ENCODE measurements around the gene TMEM205.
A peak's percentile ranks its signal among the peaks of the same experiment; 100 is the strongest.

TMEM205 gene

DNA sequence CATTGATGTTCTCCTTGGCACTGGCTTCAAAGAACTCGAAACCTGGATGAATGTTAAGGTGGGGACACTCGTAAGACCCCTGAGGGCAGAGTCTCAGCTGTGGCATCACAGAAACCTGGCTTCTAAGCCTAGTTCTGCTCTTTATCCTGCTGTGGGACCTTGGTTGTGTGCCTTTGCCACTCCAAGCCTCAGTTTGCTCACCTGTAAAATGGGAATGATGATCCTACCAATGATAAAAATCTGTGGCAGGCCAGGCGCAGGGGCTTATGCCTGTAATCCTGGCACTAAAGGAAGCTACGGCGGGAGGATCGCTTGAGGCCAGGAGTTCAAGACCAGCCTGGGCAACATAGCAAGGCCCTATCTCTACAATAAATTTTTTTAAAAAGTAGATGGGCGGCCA, 20.5 kb downstream of the TMEM205 start:
- ChIA-PET POLR2A (interaction anchor here (1.3 kb wide), 1 partner anchor 14 kb away, joined by 4 read pairs; the partner anchor contains the start of gene RAB3D), CTCF (no interaction called here)
- no peak for TF ChIP-seq ELF4 (IDR thresholded peaks at IDR 0.05)
- no peak for TF ChIP-seq FOXM1 (IDR thresholded peaks at IDR 0.05; ENCODE audit: borderline replicate concordance)
- no peak for TF ChIP-seq ZNF384 (IDR thresholded peaks at IDR 0.05)
- DNase-seq (ENCODE audit: extremely low spot score), result no peak

DNA sequence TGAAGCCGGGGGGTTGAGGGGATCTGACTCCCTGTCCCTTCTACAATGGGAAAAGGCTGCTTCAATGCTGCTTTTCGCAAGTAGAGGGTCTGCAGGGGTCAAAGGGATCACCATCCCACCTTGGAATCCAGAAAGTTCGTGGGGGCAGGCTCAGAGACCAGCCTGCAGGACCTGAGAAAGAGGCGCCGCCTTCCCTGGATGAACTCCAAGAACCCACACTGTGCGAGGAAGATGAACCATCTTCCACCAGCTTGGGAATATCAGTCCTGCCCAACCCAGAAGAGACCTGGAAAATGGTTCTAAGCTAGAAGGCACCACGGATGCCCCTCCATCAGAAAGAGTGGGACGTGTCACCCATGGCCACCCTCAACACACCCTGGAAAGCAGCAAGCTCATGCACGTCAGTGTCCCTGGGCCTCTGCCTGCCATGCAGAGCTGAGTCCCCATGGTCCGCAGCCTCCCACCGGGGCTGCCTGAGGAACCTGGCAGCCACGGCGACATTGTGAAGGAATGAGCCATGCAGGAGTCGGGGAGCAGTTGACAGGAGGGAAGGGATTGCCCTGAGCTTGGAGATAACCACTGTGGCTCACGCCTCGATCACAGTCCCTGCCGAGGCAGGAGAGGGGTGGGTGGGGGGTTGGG, 21.2 kb downstream of the TMEM205 start:
- TF ChIP-seq LEF1 (IDR thresholded peaks at IDR 0.05; ENCODE audit: borderline replicate concordance) (no peak), BHLHE40 (IDR thresholded peaks at IDR 0.05; ENCODE audit: borderline replicate concordance) (no peak)
- TF ChIP-seq, protein P1, sequence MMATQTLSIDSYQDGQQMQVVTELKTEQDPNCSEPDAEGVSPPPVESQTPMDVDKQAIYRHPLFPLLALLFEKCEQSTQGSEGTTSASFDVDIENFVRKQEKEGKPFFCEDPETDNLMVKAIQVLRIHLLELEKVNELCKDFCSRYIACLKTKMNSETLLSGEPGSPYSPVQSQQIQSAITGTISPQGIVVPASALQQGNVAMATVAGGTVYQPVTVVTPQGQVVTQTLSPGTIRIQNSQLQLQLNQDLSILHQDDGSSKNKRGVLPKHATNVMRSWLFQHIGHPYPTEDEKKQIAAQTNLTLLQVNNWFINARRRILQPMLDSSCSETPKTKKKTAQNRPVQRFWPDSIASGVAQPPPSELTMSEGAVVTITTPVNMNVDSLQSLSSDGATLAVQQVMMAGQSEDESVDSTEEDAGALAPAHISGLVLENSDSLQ (IDR thresholded peaks at IDR 0.05), result no peak
- CTCF ChIA-PET, result interaction anchor here (0.6 kb wide), 1 partner anchor 48 kb away, joined by 4 read pairs; no protein-coding TSS in a partner anchor
- POLR2A ChIA-PET, result interaction anchor here (1.1 to 1.3 kb wide), 2 partner anchors 14 to 22 kb away, joined by 4 read pairs; partner anchors contain the start of genes CCDC159, RAB3D and TMEM205

DNA sequence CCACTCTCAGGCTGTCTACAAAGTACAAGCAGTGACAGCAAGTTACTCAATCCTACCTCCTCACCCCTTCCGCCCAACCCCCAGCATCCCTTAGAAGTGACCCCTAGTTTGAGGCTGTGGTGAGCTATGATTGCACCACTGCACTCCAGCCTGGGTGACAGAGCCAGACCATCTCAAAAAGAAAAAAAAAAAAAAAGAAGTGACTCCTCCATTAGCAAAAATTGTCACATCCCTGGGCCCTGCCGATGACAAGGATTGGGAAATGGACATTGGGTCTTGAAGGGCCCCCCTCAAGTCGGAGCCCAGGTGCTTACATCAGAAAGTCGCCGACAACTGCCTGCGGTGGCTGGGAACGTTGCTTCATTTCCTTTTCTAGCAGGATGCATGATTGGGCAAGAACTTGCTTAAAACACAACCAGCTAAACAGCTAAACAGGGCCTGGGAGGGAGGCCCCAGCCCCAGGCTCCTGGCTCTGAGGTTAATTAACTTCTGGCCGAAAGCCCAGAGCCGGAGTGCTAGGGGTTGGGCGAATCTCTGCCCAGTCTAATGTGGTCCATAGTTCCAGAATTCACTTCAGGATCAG, 21.9 kb downstream of the TMEM205 start:
- POLR2A ChIA-PET, result interaction anchor here (1.1 to 2.8 kb wide), 3 partner anchors 15 to 51 kb away, joined by 4 to 13 read pairs (median 4); partner anchors contain the start of genes CCDC159, RAB3D, SWSAP1 and TMEM205
- CTCF ChIA-PET, result interaction anchor here (0.6 kb wide), 1 partner anchor 49 kb away, joined by 4 read pairs; no protein-coding TSS in a partner anchor
- DNase-seq (ENCODE audit: extremely low spot score), result peak; percentile 58
- no peak for TF ChIP-seq LEF1 (IDR thresholded peaks at IDR 0.05; ENCODE audit: borderline replicate concordance)
- TF ChIP-seq ARNT (IDR thresholded peaks at IDR 0.05), result no peak
- no peak for TF ChIP-seq BHLHE40 (IDR thresholded peaks at IDR 0.05; ENCODE audit: borderline replicate concordance)
- TF ChIP-seq HDGF (IDR thresholded peaks at IDR 0.05; ENCODE audit: borderline replicate concordance), result no peak
- no peak for TF ChIP-seq NFRKB (IDR thresholded peaks at IDR 0.05)
- TF ChIP-seq SUZ12 (IDR thresholded peaks at IDR 0.05), result no peak
- TF ChIP-seq CTBP1 (IDR thresholded peaks at IDR 0.05; ENCODE audit: borderline replicate concordance), result no peak
- TF ChIP-seq, protein P1 (IDR thresholded peaks at IDR 0.05), result no peak
- TF ChIP-seq FOXA1 (IDR thresholded peaks at IDR 0.05), result no peak
- TF ChIP-seq FOXM1 (IDR thresholded peaks at IDR 0.05; ENCODE audit: borderline replicate concordance), result no peak
- no peak; the same call in 1 of the 2 replicates for TF ChIP-seq ZNF384 (IDR thresholded peaks at IDR 0.05)
- no peak for TF ChIP-seq SP1 (IDR thresholded peaks at IDR 0.05)
- TF ChIP-seq ELF4 (IDR thresholded peaks at IDR 0.05), result no peak
- no peak for TF ChIP-seq TARDBP (IDR thresholded peaks at IDR 0.05)
- TF ChIP-seq FOXK2 (IDR thresholded peaks at IDR 0.05), result no peak

More for the DNA sequence above, 21.2 kb downstream of the TMEM205 start:
- DNase-seq (ENCODE audit: extremely low spot score), result no peak

DNA sequence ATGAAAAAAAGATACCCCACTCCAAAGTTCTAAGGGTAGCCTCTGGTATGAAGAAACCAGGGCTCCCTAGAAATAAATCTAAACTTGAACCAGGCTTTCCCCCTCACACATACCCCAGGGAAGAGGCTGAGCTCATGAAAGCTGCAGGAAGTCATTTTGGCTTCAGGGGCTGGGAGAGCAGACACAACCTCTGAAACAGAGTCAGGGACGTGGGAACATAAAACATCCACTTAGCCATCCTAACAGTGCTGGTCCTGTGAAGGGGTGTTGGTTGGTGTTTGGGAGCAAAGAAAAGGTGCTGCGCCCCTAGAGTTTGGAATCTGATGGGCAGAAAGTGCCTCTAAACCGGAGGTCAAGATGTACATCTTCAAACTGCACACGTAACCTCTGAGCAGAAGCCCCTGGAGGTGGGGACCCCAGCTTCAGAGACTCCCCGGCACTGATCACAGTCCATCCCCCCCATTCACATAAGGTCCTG, 22.4 kb downstream of the TMEM205 start:
- DNase-seq (ENCODE audit: extremely low spot score), result no peak
- TF ChIP-seq FOXA1 (IDR thresholded peaks at IDR 0.05) (no peak), SP1 (IDR thresholded peaks at IDR 0.05) (no peak), CTBP1 (IDR thresholded peaks at IDR 0.05; ENCODE audit: borderline replicate concordance) (no peak), LEF1 (IDR thresholded peaks at IDR 0.05; ENCODE audit: borderline replicate concordance) (no peak), SUZ12 (IDR thresholded peaks at IDR 0.05) (no peak), ELF4 (IDR thresholded peaks at IDR 0.05) (no peak), ARNT (IDR thresholded peaks at IDR 0.05) (no peak), FOXM1 (IDR thresholded peaks at IDR 0.05; ENCODE audit: borderline replicate concordance) (no peak), TARDBP (IDR thresholded peaks at IDR 0.05) (no peak), FOXK2 (IDR thresholded peaks at IDR 0.05) (no peak), L3MBTL2 (conservative IDR thresholded peaks at IDR 0.05) (no peak), ZNF384 (IDR thresholded peaks at IDR 0.05) (no peak), HDGF (IDR thresholded peaks at IDR 0.05; ENCODE audit: borderline replicate concordance) (no peak), NFRKB (IDR thresholded peaks at IDR 0.05) (no peak), BHLHE40 (IDR thresholded peaks at IDR 0.05; ENCODE audit: borderline replicate concordance) (no peak)
- TF ChIP-seq, protein P1 (IDR thresholded peaks at IDR 0.05), result no peak
- ChIA-PET CTCF (interaction anchor here (1.5 kb wide), 1 partner anchor 58 kb away, joined by 4 read pairs; no protein-coding TSS in a partner anchor), POLR2A (interaction anchor here (1.1 to 2.8 kb wide), 3 partner anchors 23 to 51 kb away, joined by 4 to 13 read pairs (median 10); partner anchors contain the start of genes CCDC159, SWSAP1 and TMEM205)

DNA sequence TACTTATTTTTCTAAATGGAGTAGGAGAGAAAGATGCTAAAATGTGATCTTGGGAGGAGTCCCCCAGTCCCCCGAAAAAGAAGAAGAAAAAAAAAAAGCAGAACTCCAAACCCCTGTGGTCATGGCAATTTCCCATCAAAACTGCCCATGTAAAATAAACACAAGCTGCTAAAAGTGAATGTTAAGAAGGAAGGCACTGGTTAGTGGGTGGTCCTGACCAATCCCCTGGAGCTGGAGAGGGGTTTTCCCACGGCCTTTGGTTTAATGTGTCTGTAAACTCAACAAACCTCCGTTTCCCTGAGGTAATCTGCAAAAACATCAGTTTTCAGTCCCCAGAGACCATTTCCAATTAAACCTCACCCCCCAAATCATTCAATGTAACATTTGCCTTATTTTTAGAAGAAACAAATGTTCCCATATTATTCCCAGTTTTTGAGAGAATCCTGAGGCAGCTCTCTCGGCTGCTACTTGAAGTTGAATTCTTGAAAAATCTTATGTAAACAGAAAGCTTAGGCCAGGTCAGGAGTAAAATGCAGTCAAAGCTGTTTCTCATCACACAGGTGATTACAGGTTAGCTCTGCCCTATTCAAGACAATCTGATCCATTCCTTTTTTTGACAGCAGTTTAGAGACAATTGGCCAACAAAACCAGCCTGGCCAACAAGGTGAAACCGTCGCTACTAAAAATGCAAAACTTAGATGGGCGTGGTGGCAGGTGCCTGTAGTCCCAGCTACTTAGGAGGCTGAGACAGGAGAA, 23.6 kb downstream of the TMEM205 start:
- no peak for DNase-seq (ENCODE audit: extremely low spot score)
- no peak for TF ChIP-seq L3MBTL2 (conservative IDR thresholded peaks at IDR 0.05)
- no peak for TF ChIP-seq HDGF (IDR thresholded peaks at IDR 0.05; ENCODE audit: borderline replicate concordance)
- TF ChIP-seq FOXK2 (IDR thresholded peaks at IDR 0.05), result no peak
- TF ChIP-seq NFRKB (IDR thresholded peaks at IDR 0.05), result no peak
- TF ChIP-seq CTBP1 (IDR thresholded peaks at IDR 0.05; ENCODE audit: borderline replicate concordance), result no peak
- TF ChIP-seq, protein P1 (IDR thresholded peaks at IDR 0.05), result no peak
- TF ChIP-seq SP1 (IDR thresholded peaks at IDR 0.05), result no peak
- TF ChIP-seq ARNT (IDR thresholded peaks at IDR 0.05), result no peak
- TF ChIP-seq LEF1 (IDR thresholded peaks at IDR 0.05; ENCODE audit: borderline replicate concordance), result no peak
- CTCF ChIA-PET, result interaction anchor here (1.0 to 1.5 kb wide), 3 partner anchors 22 to 59 kb away, joined by 4 read pairs; no protein-coding TSS in a partner anchor
- POLR2A ChIA-PET, result interaction anchor here (1.3 to 2.8 kb wide), 3 partner anchors 22 to 52 kb away, joined by 5 to 13 read pairs (median 10); partner anchors contain the start of genes CCDC159, SWSAP1 and TMEM205

Data from HEK293T (cell line).